HG02938 (cell line): ENCODE measurements around the gene MDH1B.
"Not testable (repeated sequence)": the region's sequence is repeated elsewhere in the genome, so short reads cannot be mapped to it uniquely, and the experiment has no call there.

ENCODE experiments used
- ATAC-seq: cut with Tn5 transposase; IDR thresholded peaks from one replicate; pipeline ENCODE4 v1.9.1; 2021; ENCODE audit warnings: mild to moderate bottlenecking, moderate library complexity; ENCODE audit not compliant: unreplicated experiment

MDH1B gene

DNA sequence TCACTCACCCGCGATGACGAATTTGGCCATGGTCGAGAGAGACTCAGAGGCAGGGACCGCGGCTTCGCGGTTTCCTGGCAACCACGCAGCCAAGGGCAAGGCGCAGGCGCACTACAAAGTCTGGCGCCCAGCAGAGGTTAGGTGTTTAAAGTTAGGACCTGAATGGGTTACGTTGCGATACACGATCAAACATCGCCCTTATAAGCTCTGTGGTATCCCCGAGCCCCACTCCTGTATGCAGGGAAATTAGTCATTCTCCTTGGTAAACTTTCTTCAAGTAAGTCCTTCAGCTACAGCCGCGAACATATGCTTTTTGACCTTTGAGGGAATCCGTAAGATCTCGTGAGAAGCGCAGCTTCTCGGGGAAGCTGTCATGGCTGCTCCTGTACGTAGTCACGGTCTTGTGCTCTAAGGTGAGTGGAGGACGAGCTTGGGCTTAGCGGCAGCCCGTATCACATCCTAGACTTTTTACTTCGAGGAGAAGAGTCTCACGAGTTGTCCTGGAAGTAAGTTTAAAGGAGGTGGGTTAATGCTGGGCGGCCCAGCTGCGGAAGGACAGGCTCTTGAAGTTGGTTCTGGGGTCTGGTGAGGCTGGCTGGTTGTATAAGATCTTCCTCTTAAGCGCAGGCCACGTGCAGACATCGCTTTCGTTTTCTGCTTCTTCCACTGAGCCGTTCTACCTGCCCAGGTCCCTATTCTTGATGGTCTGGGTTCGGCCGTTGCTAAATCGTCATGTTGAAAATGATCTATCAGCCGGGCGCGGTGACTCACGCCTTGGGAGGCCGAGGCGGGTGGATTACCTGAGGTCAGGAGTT lies at the start of gene MDH1B, which contains the start of gene FASTKD2:
Gene MDH1B, minus strand, starts transcription at position 87 of the 815 bp plus-strand sequence. Its CDS starts 57 bp downstream, at position 30.
Gene FASTKD2, plus strand, starts transcription at position 365 of the 815 bp plus-strand sequence. CDS start 1,088 bp downstream, outside the sequence.
- ATAC-seq: peak; percentile 87

DNA sequence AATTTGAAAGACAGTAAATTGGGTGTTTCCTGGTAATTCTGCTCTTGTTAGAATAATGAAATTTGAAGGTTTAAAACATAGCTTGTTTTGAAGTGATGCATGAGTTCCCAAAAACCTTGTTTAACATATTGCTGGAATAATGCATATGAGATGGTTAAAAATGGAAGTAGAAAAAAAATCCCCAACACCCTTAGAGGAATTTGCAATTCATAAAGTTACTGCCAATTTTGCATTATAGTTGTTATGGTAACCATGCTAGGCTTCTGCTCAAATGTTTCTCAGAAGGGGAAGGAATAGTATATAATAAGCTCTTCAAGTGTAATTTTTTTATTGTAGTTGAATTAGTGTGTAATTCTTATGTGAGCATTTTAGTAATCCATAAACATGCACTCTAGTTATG lies 49.4 kb upstream of the MDH1B start:
- no peak for ATAC-seq

DNA sequence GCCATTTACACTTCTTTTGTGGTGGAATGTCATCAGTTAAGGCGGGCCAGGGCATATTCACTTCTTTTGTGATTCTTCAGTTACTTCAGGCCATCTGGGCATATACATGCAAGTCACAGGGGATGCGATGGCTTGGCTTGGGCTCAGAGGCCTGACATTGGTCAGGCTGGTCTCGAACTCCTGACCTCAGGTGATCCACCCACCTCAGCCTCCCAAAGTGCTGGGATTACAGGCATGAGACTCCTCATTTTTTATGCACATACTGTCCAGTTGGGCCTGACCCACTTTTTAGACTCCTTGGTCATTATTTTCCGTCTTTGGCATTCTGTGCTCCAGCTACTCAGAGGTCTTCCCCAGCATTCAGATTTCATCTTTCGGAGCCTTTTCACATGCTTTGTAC lies 47.3 kb upstream of the MDH1B start:
- not testable (repeated sequence) for ATAC-seq

DNA sequence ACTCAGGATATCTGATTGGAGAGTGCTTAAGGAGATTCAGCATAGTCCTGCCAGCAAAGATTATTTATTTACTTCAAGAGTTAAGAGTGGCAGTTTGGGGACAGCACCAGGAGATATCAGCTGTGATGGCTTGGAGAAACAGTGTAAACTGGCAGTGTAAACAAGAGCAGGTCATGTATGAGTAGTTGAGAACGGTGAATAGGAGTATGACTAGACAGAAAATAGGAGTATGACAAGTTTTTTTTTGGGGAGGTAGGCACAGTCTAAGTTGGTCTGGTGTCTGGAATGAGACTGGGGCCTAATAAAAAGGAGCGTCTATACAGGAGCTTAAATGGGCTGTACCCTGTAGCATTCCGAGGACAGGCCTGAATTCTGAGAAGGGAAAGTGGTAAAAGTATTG lies 42.5 kb upstream of the MDH1B start:
- ATAC-seq: not testable (repeated sequence)

DNA sequence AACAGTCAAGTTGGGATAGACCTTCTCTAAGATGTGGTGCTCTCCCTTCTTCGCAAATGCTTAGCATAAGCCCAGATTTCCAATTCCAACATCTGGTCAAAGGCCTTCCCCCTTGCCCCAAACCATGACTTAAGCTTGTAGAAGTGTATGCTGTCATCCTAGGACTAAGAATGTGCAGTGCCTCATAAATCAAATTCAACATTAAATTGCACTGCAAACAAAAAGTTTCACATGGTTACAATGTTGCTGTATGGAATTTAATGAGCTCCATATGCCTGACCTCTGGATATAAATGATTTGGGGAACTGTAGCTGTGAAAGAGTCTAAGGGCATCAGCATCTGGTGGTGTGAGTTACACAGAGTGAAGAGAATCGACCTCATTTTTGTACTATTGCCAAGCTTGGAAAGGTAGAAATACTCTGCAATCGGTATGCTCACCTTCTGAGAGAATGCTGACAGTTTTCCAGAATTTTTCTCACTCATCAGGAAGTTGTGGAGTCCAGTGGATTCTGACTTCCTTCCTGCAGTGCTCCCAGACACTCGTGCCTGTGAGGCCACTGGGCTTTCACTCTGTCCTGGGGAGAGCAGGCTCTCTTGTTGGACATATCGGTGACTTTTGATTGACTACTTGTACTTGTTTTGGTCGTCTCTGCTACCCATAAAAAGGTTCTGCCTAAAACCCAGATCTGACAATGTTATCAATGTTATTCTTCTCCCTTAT lies 40.9 kb upstream of the MDH1B start:
- ATAC-seq: no peak

DNA sequence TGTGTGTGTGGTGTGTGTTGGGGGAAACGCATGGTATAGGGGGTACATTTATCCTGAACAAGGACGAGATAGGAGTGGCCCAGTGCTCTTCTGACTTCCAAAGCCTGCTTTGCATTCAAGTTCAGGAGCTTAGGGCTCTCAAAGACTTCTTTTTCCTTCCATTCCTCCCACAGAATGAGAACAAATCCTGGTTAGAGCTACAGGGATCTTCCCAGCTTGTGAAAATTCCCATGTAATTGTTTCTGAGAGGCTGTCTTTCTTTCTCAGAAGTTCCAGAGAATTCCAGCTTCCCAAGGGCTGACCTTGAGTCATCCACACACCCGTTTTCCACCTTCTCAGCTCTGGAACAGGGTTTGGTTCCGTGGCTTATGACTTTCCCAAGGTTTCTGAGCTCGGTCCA lies 39.2 kb upstream of the MDH1B start:
- no peak for ATAC-seq

DNA sequence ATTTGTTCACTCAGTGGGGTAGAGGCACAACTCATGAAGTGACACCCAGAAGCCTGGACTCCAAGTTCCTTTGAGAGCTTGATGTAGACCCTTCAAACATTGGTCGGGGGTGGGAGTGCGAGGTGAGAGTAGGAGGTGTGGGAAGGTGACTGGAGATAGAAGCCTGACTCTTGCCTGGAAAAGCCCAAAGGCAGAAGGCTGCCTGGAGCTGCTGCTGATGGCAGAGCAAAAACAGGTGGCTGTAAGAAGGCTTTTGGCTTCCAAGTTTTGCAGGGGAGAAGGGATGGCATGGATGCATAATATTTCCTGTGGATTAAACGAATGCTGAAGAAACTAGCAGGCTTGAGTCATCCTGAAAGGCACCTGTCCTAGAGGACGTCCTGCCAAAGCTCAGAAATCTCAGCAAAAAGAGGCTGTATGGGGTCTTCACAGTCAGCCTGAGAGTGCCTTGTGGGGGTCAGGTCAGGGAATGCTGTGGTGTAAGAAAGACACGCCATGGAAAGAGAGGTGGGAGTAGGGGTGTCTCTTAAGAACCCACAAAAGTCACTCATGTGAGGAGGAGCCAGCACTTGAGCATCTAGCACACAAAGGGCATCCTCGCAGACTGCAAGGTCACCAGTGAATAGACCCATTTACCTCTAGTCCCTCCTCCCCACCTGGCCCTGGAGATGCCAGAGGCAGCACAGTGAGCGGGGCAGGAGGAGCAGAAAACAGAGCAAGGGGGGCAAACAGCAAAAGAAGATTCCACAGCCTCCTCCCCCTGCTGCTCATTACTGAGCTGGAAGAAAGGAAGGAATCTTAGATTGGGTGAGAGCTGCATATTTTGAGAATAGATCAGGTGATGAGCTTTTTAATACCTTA lies 37.8 kb upstream of the MDH1B start:
- ATAC-seq: no peak

DNA sequence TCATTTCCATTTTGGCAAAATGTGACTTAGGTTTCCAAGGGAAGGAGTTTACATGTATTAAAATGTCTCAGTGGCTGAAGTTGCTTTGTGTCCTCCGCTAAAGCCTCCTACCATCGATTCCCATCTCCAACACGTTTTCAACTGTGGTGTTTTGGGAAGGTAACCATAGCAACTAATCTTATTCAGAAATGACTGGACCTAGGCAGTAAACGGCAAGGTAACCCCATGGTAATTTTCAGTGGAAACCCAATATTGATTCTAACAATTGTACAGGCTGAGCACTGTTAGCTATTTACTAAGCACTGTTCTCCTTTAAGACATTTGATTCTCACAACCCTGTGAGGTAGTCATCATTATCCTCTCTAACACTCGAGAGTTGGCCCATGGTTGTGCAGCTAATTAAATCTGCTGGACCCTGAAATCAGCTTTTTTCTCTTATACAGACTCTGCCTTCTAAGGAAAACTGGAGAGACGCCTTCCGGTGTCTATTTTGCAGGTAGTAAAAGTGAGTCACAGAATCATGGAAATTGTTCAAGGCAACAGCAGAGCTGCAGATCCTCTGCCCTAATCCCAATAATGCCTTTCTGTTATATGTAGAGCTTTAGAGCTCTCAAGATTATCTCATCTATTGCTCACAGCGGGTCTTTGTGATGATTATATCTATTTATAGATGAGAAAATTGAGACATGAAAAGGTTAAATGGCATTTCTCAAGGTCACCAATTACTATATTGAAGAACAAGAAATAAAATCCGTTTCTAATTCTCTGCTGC lies 36.5 kb upstream of the MDH1B start:
- no peak for ATAC-seq

DNA sequence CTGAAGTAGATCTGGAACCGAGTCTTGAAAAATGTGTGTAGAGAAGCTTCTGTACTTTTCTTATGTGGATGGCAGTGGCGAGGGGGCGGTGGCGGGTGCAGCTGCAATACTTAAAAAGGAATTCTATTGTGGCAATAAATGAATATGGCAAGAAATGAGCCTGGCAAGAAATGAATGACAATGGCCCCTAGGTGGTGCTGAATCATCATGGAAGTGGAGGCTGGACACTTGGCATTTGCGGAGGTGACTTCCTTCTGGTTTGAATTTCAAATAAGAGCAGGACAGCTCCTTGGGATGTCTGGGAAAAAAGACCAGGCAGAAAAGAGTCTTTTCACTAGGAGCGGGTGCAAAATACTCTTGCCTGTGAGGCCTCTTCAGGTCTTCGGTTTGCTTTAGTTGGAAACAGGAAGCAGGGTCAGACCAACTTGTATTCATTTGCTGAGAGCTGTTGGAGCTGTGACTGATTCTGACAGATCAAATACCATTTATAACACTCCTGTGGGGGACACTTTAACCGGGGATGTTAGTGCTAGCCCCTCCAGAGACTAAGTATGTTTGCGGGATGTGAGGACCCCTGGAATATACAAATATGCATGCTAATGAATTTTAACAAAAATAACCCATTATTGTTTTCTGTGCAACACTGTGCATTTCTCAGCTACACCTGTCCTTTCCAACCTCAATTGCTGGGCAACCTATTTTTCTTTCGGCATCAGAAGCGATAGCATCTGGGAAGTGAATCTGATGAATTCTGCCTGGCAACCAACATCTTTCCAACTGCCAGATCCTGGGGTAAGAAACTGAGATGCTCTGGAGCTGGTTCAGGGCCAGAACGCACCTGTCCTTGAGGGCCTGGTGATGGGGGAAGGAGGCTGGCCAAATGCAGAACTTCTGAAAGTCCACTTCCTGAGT lies 35.6 kb upstream of the MDH1B start:
- ATAC-seq: peak; percentile 46

DNA sequence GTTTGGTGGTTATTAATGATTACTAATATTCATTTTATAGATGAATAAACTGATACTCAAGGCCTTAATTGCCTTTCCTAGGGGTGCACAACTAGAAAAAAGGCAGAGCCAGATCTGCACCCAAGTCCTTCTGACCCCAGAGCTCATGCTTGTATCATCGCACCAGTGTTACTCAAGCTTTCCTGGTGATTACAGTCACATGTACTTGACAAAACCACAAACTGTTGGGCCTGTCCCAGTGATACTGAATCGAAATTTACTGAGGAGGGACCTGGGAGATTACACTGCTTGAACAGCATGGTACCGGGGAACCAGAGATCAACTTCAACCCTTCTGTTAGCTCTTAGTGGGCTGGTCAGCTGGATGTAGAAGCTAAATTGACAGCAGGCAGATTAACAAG lies 34.0 kb upstream of the MDH1B start:
- no peak for ATAC-seq

DNA sequence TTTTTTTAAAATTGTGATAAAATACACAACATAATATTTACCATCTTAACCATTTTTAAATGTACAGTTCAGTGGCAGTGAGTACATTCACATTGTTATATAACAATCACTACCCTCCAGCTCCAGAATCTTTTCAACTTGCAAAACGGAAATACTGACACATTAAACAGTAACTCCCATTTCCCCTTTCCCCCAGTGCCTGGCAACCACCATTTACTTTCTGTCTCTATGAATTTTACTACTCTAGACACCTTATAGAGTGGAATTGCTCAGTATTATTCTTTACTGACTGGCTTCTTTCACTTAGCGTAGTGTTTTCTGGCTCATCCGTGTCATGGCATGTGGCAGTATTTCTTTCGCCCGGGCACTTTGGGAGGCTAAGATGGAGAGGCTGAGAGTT lies 32.9 kb upstream of the MDH1B start:
- peak; percentile 84 for ATAC-seq

DNA sequence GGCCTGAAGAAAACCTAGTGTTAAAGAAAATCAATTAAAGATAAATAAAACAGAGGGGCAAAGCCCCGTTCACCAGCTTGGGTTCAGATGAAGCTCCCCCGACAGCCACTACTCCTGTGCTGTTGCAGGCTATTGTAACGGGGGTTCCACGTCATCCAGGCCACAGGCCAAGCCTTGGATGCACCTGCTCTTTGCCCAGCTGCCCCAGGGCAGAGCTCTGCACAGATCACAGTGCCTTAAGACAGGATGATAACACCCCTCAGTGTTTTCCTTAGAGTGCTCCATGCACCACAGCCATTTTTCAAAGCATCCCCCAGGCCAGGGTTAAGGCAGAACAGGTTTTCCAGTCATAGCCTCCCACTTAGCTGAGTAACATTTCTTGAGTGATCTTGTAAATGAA lies 32.2 kb upstream of the MDH1B start:
- no peak for ATAC-seq

DNA sequence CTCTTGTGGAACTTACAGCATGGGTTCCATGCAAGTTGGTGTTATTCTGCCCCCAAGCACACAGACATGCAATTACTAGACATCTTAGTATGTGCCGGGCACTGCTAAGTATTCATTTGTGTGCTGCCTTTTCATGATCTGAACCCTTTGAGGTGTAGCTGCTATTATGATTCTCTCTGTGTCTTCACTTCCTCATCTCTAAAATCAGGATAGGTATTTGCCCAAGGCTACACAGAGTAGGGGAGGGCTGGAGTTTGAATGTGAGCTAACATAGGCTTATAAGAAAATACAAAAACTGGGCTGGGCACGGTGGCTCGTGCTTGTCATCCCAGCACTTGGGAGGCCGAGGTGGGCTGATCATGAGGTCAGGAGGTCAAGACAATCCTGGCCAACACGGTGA lies 27.5 kb upstream of the MDH1B start:
- ATAC-seq: no peak

DNA sequence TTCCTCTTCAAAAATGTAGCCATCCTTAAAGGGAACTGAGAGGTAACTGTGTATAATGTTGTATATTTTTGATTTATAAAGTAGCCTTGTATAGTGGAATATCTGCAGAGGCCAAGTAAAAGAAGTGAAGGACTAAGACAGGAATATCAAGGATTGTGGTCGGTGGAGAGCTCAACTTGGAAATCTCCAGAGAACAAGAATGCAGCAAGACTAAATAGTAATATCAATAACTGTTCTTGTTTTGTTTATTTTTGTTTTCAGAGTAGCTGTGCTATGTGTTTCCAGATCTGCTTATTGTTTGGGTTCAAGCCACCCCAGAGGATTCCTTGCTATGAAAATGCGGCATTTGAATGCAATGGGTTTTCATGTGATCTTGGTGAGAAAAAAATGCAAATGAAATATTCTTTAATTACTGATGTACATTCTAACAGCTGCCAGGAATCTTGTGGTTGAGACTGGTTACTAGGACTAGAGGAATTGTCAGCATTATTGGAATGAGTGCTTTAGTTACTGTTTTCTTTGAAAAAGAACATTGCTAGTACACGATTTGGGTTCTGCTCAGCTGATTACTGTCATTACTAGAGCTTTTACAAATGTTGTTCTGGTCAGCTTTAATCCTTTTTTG lies 25.3 kb upstream of the MDH1B start:
- ATAC-seq: no peak

DNA sequence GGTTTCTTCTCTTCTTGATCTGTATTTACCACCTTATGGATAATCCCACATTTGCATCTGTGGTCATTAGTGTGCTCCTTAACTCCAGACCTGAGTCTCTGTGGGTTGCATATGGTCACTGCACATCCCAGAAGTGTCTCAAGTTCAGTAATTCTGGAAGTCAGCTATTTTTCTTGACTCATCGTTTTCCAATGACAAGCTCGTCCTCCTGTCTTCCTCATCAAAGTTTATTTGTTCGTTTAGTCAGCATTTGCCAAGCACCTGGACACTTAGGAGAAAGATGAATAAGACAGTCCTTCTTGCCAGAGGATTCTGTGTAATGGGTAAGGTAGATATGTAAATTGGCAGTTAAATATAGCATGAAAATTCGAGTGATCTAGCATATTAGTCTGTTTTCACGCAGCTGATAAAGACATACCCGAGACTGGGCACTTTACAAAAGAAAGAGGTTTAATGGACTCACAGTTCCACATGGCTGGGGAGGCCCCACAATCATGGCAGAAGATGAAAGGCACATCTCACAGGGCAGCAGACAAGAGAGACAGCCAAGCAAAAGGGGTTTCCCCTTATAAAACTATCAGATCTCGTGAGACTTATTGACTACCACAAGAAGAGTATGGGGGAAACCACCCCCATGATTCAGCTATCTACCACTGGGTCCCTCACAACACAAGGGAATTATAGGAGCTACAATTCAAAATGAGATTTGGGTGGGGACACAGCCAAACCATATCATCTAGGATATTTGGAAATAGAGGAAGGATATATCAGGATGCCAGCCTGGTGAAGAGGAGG lies 19.6 kb upstream of the MDH1B start:
- ATAC-seq: no peak

DNA sequence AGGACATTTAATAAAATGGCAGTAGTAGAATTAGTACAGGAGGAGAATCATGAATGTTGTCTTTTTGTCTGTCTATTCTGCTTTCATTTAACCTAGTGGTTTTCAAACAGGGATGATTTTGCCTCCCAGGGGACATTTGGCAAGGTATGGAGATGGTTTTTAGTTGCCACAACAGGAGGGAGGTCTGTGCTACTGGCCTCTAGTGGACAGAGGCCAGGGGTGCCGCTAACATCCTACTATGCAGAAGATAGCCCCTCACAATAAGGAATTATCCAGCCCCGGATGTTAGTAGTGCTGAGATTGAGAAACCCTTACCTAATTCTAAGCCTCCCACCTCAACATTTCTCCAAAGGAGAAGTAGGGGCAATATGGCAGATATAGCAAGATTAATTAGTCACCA lies 18.6 kb upstream of the MDH1B start:
- ATAC-seq: no peak

DNA sequence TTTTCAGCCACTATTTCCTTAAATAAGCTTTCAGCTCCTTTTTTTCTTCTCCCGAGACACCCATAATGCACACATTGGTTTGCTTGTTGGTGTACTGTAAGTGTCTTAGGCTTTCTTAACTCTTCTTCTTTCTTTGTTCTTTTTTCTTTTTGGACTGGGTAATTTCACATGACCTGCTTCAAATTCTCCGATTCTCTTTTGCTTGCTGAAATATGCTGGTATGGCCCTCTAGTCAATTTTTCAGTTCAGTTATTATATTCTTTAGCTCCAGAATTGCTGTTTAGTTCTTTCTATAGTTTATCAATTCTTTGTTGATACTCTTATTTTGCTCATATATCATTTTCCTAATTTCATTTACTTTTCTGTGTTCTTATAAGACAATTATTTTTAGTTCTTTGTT lies 15.5 kb upstream of the MDH1B start:
- no peak for ATAC-seq

DNA sequence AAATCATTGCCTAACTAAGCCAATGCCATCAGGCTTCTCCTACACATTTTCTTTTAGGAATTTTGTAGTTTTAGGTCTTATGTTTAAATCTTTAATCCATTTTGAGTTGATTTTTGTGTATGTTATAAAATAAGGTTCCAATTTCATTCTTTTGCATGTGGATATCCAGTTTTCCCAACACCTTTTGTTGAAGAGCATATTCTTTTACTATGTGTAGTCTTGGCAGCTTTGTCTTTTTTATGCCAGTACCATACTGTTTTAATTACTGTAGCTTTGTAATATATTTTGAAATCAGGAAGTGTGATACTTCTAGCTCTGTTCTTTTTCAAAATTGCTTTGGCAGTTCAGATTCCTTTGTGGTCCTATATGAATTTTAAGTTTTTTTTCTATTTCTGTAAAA lies 11.3 kb upstream of the MDH1B start:
- no peak for ATAC-seq
